Hepatic stellate cell (primary cell): Measurements from ENCODE around the gene ZNF410.
A peak's percentile ranks its signal among the peaks of the same experiment; 100 is the strongest.
"Not testable (repeated sequence)": the region's sequence is repeated elsewhere in the genome, so short reads cannot be mapped to it uniquely, and the experiment has no call there.

Experiments
- DNase-seq: peaks from one replicate; pipeline ENCODE4 v3.0.0; 2011; ENCODE audit warnings: low spot score

Gene ZNF410, protein sequence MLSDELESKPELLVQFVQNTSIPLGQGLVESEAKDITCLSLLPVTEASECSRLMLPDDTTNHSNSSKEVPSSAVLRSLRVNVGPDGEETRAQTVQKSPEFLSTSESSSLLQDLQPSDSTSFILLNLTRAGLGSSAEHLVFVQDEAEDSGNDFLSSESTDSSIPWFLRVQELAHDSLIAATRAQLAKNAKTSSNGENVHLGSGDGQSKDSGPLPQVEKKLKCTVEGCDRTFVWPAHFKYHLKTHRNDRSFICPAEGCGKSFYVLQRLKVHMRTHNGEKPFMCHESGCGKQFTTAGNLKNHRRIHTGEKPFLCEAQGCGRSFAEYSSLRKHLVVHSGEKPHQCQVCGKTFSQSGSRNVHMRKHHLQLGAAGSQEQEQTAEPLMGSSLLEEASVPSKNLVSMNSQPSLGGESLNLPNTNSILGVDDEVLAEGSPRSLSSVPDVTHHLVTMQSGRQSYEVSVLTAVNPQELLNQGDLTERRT

DNA sequence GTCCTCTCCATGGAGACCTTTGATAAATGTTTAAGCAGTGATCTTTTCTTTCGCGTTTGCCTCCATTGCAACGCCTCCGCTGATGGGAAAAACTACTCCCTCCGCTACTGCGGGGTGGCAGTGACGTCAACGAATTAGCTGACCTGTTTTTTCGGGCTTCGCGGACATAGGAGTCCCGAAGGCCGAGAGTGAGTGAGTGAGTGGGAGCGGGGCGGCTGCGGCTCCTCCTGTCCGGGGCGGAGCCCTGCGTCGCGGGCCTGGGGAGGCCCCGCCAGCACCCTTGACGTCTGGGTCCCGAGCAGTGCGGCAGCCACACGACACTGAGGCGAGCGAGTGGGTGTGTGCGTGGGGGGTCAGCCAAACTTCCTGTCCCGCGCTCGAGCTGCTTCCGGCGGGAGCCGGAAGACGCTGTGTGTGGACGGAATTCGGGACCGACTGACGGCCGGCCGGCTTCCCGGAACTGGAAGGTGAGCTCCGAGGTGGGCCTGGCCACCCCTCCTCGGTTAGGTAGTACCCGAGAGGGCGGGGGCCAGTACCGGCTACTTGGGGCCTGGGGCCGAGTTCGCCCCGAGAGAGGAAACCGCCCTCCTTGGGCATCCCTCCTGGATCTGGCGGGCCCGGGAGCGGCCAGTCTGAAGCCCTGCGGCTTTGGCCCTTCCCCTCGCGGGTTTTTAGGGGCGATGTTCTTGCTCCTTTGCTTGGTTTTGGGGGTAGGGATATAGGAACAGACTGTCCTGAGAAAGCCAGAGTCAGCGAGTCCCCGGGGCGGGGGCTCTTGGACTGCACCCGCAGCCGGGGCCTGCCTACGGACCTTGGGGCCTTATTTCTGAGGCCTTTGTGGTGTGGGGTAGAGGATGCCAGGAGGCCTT lies at the start of gene ZNF410:
TSS of gene ZNF410 (plus strand) at position 411 of the 869 bp plus-strand sequence. CDS start 5,317 bp downstream, outside the sequence.
- peak; percentile 91 for DNase-seq

GRCh38 chr14:73838293-73839034 lies 48.2 kb upstream of the ZNF410 start:
- not testable (repeated sequence) for DNase-seq

DNA sequence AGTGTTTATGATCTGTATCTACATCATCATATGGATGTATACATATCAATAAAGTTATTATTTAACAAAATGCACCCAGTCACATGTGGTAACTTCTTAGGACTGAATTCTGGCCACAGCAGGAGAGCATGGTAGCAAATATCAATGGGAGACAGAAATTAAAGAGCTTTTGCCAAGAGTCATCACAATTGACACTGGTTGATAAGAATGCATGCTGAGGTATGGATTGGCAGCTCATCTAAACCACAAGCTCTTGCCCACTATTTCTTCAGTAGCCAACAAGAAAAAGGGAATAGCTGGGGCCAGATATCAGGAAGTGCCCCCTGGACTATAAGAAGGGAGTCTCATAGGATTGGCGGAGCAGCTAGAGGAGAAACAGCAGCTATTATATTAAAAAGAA lies 44.5 kb upstream of the ZNF410 start:
- DNase-seq: no peak

GRCh38 chr14:73842851-73843250 lies 43.8 kb upstream of the ZNF410 start:
- no peak for DNase-seq

GRCh38 chr14:73843296-73843695 lies 43.4 kb upstream of the ZNF410 start:
- DNase-seq: no peak

GRCh38 chr14:73846947-73847346 lies 39.7 kb upstream of the ZNF410 start:
- DNase-seq: no peak

DNA sequence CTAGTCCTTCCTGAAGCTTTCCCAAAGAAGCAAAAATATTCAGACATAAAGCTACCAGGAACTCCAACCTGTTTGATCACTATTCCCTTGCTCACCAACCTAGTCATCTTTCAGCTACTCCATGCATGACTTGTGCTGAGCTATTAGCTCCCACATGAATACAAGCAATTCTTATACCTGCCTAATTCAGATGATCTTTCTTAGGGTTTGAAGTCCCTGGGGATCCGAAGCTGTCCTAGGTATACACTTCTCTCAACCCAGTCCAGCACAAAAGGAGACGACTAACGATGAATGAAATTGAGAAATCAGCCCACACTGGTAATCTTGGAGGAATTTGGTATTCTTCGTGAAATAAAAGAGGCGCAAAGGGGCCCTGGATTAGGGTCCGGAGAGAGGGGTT lies 35.7 kb upstream of the ZNF410 start:
- DNase-seq: no peak

DNA sequence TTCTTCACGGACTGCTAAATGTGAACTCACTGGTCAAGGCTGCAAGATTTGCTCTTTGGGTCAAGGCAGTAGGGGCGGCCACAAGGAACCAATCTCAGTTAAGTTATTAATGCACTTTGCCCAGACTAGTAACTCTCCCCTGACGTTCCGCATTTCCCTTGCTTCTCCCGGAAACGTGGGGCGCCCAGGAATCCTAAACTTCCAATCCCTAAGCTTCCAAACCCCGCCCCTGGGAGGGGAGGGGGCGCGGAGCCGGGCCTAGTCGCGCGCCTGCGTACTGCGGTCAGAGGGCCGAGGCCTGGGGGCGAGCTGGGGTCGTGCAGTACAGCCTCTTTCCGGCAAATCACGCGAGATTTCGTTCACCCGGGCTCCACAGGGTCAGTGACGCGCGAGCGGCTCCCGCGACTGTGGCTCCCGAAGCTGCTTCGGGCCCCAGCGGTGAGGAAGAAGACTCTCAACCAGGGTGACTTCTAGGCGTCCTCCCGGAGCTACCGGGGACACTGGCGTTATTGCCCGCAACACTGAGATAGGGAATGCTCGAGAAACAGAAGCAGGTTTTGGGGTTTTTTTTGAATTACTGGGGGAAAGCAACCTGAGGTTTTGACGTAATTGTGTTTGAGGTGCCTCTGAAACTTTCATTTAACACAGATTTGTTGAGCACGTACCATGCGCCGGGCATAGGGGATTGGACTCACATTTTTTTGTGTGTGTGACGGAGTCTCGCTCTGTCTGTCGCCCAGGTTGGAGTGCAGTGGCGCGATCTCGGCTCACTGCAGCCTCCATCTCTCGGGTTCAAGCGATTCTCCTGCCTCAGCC lies 34.9 kb upstream of the ZNF410 start, which contains the start of gene PTGR2:
TSS of gene PTGR2 (plus strand) at position 265 of the 816 bp plus-strand sequence. CDS start 7,032 bp downstream, outside the sequence.
- peak; percentile 98 for DNase-seq

- DNase-seq: no peak
These were observed 27.5 kb upstream of the ZNF410 start for GRCh38 chr14:73859145-73859544.

GRCh38 chr14:73861073-73861472 lies 25.6 kb upstream of the ZNF410 start:
- no peak for DNase-seq

DNA sequence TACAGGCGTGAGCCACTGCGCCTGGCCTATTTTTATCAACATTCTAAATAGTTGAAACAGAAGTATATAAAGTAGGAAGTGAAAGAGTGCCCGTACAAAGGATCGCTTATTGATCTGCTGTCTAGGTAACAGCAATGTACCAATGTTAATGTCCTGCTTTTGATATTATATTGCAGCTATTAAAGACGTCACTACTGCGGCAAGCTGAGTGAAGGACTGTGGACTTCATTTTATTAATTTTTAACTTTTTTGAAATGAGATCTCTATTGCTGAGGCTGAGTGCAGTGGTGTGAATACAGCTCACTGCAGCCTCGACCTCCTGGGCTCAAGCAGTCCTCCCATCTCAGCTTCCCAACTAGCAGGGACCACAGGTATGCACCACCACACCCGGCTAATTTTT lies 24.2 kb upstream of the ZNF410 start:
- no peak for DNase-seq

DNA sequence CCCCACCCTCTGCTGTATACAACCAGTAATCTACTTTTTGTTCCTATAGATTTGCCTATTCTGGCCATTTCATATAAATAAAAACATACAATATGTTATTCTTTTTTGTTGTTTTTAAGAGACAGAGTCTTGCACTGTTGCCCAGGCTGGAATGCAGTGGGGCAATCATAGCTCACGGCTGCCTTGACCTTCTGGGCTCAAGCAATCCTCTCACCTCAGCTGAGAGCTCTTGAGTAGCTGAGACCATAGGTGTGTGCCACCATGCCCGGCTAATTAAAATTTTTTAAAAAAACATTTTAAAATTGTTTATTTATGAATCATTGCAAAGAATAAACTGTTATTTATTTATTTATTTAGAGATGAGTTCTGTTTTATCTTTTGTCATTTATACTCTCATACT lies 23.4 kb upstream of the ZNF410 start:
- no peak for DNase-seq

- DNase-seq: no peak
These were observed 21.0 kb upstream of the ZNF410 start for GRCh38 chr14:73865534-73866113.

DNA sequence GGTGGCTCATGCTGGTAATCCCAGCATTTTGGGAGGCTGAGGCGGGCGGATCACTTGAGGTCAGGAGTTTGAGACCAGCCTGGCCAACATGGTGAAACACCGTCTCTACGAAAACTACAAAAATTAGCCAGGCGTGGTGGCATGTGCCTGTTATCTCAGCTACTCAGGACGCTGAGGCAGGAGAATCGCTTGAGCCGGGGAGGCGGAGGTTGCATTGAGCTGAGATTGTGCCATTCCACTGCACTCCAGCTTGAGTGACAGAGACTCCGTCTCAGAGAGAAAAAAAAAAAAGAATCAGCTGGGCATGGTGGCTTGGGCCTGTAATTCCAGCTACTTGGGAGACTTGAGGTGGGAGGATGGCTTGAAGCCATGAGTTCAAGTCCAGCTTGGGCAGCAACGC lies 16.9 kb upstream of the ZNF410 start:
- DNase-seq: not testable (repeated sequence)

DNA sequence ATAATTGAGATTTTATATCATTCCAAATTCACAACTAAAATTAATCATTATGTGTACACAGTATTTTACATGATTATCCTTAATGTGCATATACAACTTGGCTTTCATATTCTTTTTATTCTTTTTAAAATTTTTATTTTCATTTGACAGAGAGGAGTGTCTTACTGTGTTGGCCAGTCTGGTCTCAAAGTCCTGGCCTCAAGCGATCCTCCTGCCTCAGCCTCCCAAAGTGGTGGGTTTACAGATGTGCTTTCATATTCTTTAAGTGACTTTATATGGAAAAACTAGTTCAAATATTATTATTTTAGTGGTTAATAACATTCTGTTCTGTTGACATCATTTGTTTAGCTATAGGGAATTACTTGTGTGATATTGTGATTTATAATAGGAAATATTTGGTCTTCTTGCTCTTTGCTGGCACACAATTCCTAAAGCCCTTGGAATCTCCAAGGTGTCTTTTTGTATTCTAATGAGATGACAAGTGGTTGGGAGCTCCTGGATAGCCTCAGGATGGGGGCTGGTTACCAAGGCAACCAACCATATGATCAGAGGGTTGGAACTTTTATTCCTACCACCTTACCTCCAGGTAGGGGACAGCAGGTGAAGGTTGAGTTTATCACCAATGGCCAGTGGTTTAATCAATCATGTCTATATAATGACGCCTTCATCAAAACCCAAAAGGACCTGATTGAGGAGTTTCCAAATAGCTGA lies 16.0 kb upstream of the ZNF410 start:
- DNase-seq: no peak

- DNase-seq: no peak
These were observed 13.0 kb upstream of the ZNF410 start for GRCh38 chr14:73873660-73874059.

- no peak for DNase-seq
These were observed 8.9 kb upstream of the ZNF410 start for GRCh38 chr14:73877790-73878189.

GRCh38 chr14:73878436-73878835 lies 8.2 kb upstream of the ZNF410 start:
- no peak for DNase-seq

- DNase-seq: no peak
These were observed 7.6 kb upstream of the ZNF410 start for GRCh38 chr14:73879027-73879426.
